GM19395 (cell line): ENCODE measurements around the gene FRMD4A.
"Not testable (repeated sequence)": the region's sequence is repeated elsewhere in the genome, so short reads cannot be mapped to it uniquely, and the experiment has no call there.

Experiments
- ATAC-seq: cut with Tn5 transposase; IDR thresholded peaks from one replicate; pipeline ENCODE4 v1.9.1; 2021; ENCODE audit warnings: mild to moderate bottlenecking, moderate library complexity; ENCODE audit not compliant: unreplicated experiment

The FRMD4A gene

GRCh38 chr10:13867822-13868221 is 462.9 kb downstream of the FRMD4A start:
- ATAC-seq = no peak

DNA sequence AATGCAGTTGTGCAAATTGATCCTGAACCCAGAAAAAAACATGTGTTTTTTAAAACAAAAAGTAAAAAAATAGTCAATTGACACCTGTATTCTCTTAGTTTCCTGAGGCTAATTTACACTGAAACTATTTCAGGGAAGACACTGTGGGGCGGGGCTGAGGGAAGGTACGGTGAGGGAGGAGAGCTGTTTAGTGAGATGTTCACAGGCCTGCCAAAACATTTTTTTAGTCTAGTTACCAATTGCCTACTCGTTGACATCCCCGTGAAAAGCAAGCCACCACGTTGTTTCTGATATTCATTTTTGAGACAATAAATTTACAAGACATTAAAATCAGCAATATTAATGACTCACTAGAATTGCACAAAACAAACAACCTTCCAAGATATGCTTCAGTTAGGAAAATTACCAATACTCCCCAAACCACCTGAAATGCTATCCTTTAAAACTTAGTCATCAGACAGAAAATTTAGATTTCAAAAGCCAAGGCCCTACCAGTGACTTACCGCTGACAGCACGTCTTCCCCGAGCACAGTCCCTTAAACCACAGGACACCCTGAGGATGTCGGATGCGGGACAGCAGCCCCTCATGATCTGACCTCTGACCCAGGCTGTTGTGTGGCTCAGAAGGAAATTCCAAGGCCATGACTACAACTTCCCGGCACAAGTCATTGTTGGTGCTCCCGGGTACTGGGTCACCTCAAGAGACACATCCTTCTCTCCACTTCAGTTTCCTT is 464.8 kb downstream of the FRMD4A start:
- no peak for ATAC-seq

- ATAC-seq = not testable (repeated sequence)
Observed at GRCh38 chr10:13865220-13865619, 465.5 kb downstream of the FRMD4A start.

GRCh38 chr10:13862546-13863233 is 468.0 kb downstream of the FRMD4A start:
- ATAC-seq = no peak

DNA sequence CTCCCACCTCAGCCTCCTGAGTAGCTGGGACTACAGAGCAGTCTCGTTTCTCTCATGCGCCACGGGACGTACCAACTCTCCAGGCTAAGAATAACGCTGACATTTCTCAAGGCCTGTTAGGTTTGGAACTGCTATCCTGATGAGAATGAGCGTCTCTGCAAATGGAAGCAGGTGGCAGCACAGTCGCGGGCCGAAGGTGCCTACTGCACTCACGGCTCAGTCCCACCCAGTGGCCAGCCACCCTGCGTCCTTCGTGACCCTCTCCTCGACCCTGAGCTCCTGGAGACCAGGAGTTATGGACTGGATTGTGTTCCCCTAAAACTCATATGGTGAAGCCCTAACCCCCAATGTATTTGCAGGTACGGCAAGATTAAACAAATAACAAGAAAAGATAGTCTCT is 469.8 kb downstream of the FRMD4A start:
- ATAC-seq = no peak

GRCh38 chr10:13859979-13860654 is 470.6 kb downstream of the FRMD4A start:
- no peak for ATAC-seq

DNA sequence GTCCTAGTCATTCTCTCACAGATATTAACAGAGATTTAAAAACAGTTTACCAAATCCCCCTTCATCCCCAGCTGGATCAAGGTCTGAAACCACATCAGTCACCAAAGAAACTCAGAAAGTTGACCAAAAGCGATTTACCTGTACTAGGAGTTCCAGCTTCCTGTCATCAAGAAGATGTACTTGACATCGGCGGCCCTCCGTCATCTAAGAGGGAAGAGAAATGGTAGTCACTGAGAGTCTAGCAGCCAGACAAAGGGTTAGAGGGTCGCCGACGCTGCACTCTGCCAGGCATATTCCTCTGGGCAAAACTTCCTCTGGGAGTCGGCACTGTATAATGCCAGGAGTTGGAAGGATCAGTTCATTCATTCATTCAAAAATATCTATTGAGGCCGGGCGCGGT is 472.0 kb downstream of the FRMD4A start:
- no peak for ATAC-seq

DNA sequence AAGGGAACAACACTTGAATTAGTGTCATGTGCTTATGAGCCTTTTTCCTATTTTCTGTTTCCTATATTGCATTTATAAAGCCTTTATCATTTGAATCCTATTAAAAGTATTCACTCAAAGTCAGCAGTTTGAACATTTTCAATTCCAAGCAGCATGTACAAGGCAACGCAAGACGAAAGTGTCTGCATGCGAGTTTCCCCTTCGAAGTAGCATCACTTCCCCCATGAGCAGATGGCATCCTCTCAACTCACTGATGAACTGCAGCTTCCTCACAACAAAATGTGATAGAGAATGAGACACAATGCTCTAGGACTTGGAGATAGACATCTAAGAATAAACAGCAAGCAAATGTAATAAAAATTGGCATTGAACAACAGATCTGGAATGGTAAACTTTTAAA is 473.3 kb downstream of the FRMD4A start:
- ATAC-seq = no peak

- ATAC-seq = no peak
Observed at GRCh38 chr10:13853854-13854253, 476.9 kb downstream of the FRMD4A start.

- ATAC-seq = no peak
Observed at GRCh38 chr10:13852872-13853271, 477.9 kb downstream of the FRMD4A start.

DNA sequence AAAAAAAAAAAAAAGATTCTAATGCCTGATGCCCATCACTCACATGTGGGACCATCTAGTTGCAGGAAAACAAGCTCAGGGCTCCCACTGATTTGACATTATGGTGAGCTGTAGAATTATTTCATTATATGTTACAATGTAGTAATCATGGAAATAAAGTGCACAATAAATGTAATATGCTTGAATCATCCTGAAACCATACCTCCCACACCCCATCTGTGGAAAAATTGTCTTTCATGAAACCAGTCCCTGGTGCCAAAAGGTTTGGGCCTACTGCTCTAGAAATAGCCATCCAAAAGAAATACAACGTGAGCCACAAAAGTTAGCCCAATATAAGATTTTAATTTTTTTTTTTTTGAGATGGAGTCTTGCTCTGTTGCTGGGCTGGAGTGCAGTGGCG is 478.8 kb downstream of the FRMD4A start:
- no peak for ATAC-seq

DNA sequence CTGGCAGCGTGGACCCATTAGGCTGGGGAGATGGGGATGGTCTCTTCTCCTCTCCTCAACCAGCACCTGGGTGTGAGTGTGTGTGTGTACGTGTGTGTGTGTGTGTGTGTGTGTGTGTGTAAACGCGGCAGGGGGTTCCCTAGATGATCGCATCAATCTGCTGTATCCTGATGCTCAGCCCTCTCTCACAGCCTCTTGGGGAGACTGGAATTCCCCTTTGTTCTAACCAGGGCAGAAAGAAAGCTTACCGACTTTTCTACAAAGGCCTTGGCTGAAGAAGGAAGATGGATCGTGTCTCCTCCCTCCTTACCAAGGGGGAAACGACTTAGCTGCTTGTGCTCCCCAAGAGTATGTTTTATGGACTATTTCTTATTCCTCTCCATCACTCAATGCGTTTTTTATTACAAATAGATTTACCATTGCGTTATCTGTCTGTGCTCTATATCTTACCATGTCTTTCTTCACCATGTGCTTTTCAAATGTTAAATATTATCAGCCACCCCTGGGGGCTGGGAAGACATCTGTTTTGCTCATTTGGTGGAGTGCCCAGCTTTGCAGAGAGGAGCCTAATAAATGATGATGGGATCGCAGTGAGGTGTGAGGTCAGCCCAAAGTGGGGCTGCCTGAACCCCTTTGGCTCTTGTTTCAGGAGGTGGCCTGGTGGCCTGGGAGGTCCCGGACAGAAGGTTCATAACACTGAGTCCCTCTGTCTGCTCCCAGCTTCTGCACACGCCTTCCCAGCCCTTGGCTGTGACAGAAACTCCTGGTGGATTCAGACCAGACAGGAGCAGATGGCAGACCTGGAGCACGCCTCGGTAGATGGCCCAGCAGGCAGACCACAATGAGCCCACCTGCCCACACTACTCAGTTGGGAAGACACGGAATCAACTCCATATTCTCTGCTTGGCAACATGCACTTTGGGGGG is 481.9 kb downstream of the FRMD4A start:
- ATAC-seq = no peak

- no peak for ATAC-seq
Observed at GRCh38 chr10:13847201-13847631, 483.5 kb downstream of the FRMD4A start.

DNA sequence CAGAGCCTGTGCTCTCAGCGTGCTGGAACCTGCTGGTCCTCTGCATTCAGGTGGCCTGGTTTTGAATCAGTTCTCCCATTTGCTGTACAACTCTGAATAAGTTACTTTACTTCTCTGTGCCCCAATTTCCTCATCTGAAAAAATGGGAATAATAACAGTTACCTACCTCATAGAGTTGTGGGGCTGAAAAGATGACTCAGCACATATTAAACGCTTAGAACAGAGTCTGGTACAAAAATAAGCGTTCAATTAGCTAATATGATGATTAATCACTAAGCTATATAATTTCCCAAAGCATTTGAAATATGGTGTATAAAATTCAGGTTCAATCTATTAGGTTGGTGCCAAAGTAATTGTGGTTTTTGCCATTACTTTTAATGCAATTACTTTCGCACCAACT is 484.8 kb downstream of the FRMD4A start:
- no peak for ATAC-seq

GRCh38 chr10:13844651-13845050 is 486.1 kb downstream of the FRMD4A start:
- no peak for ATAC-seq

GRCh38 chr10:13842117-13842516 is 488.6 kb downstream of the FRMD4A start:
- no peak for ATAC-seq

DNA sequence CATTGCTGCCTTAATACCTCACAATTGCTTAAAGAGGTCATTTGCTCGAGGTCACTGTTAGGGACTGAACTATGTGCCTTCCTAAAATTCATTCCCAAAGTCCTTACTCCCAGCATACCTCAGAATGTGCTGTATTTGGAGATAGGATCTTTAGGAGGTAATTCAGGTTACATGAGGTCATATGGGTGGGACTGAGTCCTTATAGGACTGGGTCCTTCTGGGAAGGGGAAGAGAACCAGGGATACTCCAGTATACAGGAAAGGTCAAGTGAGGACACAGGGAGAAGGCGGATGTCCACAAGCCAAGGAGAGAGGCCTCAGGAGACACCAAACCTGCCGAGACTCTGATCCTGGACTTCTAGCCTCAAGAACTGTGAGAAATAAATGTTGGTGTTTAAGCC is 490.7 kb downstream of the FRMD4A start:
- no peak for ATAC-seq

DNA sequence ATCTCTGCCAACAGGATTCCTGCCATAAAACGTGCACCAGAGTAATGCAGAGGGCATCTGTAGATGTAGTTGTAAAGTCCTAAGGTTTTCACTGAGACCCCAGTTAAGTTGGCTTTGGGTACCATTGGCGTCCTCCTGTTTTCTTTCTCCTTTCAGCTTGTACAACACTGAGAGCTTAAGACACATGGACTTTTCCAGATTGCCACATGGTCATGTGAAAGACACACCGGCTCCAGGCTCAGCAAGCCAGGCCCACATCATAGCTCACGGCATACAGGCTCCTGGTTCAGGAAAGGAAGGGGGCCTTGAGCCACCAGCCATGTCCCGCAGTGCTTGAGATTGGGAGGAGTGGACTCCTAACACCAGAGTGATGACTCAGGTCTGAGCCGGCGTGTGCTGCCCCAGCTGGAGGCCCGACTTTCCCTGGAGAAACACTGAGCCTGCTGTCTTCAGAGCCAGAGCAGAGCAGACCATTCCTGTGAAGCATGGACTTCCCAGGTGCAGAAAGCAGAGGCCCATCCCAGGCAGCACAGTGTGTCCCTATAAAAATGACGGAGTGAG is 491.2 kb downstream of the FRMD4A start:
- ATAC-seq = no peak

GRCh38 chr10:13839030-13839429 is 491.7 kb downstream of the FRMD4A start:
- ATAC-seq = no peak

DNA sequence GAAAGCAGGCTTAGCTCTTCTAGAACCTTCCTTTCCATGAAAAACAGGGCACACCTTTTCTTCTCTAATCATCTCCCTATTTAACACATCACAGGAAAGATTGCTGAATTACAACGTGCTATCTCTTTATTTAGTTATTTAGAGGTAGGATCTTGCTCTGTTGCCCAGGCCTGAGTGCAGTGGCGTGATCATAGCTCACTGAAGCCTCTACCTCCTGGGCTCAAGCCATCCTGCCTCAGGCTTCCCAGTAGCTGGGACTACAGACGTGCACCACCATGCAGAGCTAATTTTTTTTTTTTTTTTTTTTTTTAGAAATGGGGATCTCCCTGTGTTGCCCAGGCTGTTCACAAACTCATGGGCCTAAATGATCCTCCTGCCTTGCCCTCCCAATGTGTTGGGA is 492.8 kb downstream of the FRMD4A start:
- no peak for ATAC-seq
